Progenitor cell of endocrine pancreas (in vitro differentiated cells): Measurements from ENCODE around the gene METTL9. TPM values are rescaled to one million over a fixed set of nuclear protein-coding genes. Genes with fewer than 3 reads are reported as not detected.
"Not testable (repeated sequence)": the region's sequence is repeated elsewhere in the genome, so short reads cannot be mapped to it uniquely, and the experiment has no call there.

ENCODE experiments used
- DNase-seq: peaks from one replicate; pipeline ENCODE4 v3.0.0; 2021; ENCODE audit warnings: low spot score; ENCODE audit not compliant: unreplicated experiment
- H3K27ac Mint-ChIP-seq: 2 replicates; pipeline ENCODE4 v1.8.0; 2021; ENCODE audit warnings: mild to moderate bottlenecking, moderate library complexity, mixed read lengths
- H3K27me3 Mint-ChIP-seq: 2 replicates; pipeline ENCODE4 v1.8.0; 2021; ENCODE audit warnings: mixed read lengths
- H3K36me3 Mint-ChIP-seq: 2 replicates; pipeline ENCODE4 v1.8.0; 2022; ENCODE audit warnings: mixed read lengths; ENCODE audit not compliant: insufficient read depth
- H3K4me1 Mint-ChIP-seq: 2 replicates; pipeline ENCODE4 v1.8.0; 2021; ENCODE audit warnings: low read depth, mixed read lengths
- H3K4me3 Mint-ChIP-seq: 2 replicates; pipeline ENCODE4 v1.8.0; 2021; ENCODE audit warnings: low read depth, mild to moderate bottlenecking, moderate library complexity, mixed read lengths
- H3K9me3 Mint-ChIP-seq: 2 replicates; pipeline ENCODE4 v1.8.0; 2021; ENCODE audit warnings: low read depth, mixed read lengths
- total RNA-seq: library from RNA; stranded (reverse); gene quantifications from 2 replicates; pipeline ENCODE4 v1.2.1, GENCODE V29; 2021
- TF ChIP-seq, protein P1 (sequence below): fragments of 200-600 bp; sonication (generic); IDR thresholded peaks from one replicate; pipeline ENCODE4 v1.5.0; 2021; ENCODE audit warnings: antibody characterized with exemption, mild to moderate bottlenecking; ENCODE audit not compliant: unreplicated experiment

The METTL9 gene
- total RNA-seq, 1 donor from 2014 or later: 158 TPM

DNA sequence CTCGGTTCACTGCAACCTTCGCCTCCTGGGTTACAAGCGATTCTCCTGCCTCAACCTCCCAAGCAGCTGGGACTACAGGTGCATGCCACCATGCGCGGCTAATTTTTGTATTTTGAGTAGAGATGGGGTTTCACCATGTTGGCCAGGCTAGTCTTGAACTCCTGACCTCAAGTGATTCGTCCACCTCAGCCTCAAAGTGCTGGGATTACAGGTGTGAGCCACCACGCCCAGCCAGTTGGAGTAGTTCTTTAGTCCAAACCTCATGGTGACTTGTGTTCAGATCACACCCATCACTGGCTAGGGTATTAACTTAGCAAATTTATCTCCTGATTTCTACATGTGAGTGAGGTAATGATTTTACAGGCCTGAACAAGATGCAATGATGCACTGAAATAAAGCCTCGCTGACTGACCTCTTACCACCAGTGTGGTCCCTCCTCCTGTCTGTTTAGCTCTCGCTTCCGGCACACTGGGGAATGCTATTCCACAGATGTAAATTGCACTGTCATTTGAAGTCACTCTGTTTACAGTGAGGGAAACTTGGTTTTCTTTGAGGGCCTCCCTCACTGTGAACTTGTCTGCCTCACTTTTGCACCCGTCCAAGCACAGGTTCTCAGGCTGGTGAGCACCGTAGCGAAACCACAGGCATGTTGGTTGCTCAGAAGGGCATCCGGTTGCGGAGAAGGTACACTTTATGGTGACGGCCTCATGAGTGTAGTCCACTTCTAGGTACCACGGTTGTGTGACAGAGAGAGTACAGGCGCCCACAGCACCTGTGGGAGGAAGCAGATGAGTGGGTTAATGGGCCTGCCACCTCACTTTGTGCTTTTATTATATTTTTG, 47.6 kb downstream of the METTL9 start:
- no peak for DNase-seq
- Mint-ChIP-seq H3K27ac (no peak overlapping the region), H3K4me1 (peaks cover 13% of the 10 kb centered on the region), H3K36me3 (peaks cover 3% of the 10 kb centered on the region), H3K4me3 (no peak overlapping the region), H3K27me3 (no peaks in the 10 kb centered on the region), H3K9me3 (no peaks in the 10 kb centered on the region)
- TF ChIP-seq, protein P1, sequence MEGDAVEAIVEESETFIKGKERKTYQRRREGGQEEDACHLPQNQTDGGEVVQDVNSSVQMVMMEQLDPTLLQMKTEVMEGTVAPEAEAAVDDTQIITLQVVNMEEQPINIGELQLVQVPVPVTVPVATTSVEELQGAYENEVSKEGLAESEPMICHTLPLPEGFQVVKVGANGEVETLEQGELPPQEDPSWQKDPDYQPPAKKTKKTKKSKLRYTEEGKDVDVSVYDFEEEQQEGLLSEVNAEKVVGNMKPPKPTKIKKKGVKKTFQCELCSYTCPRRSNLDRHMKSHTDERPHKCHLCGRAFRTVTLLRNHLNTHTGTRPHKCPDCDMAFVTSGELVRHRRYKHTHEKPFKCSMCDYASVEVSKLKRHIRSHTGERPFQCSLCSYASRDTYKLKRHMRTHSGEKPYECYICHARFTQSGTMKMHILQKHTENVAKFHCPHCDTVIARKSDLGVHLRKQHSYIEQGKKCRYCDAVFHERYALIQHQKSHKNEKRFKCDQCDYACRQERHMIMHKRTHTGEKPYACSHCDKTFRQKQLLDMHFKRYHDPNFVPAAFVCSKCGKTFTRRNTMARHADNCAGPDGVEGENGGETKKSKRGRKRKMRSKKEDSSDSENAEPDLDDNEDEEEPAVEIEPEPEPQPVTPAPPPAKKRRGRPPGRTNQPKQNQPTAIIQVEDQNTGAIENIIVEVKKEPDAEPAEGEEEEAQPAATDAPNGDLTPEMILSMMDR: no peak

DNA sequence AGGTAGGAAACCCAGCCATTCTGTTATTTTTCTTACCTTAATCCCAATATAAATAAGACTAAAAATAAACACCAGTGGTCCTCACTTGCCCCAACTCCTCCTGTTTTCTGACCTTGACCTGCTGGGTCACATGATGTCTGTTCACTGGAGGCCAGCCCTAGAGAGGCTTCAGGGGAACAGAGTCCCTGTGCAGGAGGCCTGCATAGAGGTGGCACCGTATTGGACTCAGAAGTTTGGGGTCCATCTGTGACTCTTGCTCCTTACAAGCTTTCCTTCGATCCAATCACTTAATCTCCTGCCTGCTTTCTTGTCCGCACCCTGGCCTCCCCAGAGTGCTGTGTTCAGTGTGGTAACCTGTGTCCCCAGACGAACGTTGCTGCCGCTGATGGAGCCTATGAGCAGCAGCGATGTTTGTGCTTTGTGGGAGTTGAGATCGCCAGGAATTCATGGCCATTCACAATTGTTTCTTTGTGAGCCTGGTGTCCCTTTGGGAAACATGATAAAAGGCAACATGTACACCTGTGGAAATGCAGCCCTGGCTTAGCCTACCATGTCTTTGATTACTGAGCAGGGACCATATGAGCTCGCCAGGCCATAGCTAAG, 48.3 kb downstream of the METTL9 start:
- Mint-ChIP-seq H3K4me3 (no peak overlapping the region), H3K36me3 (peaks cover 4% of the 10 kb centered on the region), H3K9me3 (no peaks in the 10 kb centered on the region), H3K27me3 (no peaks in the 10 kb centered on the region), H3K27ac (no peak overlapping the region), H3K4me1 (peaks cover 13% of the 10 kb centered on the region)
- TF ChIP-seq, protein P1: no peak
- no peak for DNase-seq

DNA sequence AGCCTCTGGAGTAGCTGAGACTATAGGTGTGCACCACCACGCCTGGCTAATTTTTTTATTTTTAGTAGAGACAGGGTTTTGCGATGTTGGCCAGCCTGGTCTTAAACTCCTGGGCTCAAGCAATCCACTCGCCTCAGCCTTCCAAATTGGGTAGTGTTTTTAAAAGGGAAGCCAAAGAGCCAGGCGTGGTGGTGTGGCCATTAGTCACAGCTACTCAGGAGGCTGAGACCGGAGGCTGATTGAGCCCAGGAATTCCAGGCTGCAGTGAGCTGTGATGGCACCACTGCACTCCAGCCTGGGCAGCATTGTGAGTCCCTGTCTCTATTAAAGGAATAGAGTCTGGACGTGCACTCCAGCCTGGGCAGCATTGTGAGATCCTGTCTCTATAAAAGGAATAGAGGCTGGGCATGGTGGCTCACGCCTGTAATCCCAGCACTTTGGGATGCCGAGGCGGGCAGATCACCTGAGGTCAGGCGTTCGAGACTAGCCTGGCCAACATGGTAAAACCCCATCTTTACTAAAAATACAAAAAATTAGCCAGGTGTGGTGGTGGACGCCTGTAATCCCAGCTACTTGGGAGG, 50.5 kb downstream of the METTL9 start:
- H3K4me3 Mint-ChIP-seq, H3K27me3 Mint-ChIP-seq, H3K27ac Mint-ChIP-seq, H3K36me3 Mint-ChIP-seq, DNase-seq, H3K9me3 Mint-ChIP-seq: not testable (repeated sequence)
- peaks cover 13% of the 10 kb centered on the region for H3K4me1 Mint-ChIP-seq

DNA sequence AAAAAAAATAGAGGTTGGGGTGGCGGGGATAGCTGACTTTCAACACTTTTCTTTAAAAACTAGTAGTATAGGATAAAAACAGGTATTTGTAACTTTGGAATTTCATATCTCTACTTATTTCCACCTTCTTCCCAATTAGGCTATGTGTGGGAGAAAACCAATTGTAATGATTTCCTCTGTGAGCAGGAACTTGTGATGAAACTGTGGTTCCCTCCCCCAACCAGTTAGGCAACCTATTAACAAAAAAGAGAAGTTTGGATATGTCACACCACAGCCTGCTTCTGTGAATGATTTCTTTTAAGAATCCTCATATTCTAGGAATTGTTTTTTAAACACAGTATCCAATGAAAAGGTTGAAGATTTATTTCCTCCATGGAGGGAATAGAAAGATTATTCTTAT, 51.1 kb downstream of the METTL9 start:
- Mint-ChIP-seq H3K36me3 (peaks cover 8% of the 10 kb centered on the region), H3K9me3 (no peaks in the 10 kb centered on the region), H3K27me3 (no peaks in the 10 kb centered on the region), H3K4me1 (peaks cover 12% of the 10 kb centered on the region), H3K4me3 (no peak overlapping the region), H3K27ac (no peak overlapping the region)
- no peak for DNase-seq
- TF ChIP-seq, protein P1: no peak

DNA sequence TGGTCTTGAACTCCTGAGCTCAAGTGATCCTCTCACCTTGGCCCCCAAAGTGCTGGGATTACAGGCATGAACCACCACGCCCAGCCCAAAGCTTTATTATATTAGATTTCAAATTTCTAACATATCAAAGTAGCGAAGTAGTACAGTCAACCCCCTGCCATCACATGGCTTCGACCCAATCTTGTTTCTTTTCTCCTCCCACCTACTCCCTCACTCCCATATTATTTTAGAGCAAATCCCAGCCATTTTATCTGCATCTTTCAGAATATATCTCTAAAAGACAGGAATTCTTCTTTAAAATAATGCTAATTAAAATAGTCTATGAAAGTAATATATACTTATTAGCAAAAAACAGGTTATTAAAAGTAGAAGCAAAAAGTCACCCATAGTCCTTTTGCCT, 52.1 kb downstream of the METTL9 start:
- no peaks in the 10 kb centered on the region for H3K9me3 Mint-ChIP-seq
- H3K4me1 Mint-ChIP-seq: peaks cover 5% of the 10 kb centered on the region
- TF ChIP-seq, protein P1: no peak
- no peak overlapping the region for H3K27ac Mint-ChIP-seq
- H3K36me3 Mint-ChIP-seq: peaks cover 6% of the 10 kb centered on the region
- no peaks in the 10 kb centered on the region for H3K27me3 Mint-ChIP-seq
- no peak for DNase-seq
- no peak overlapping the region for H3K4me3 Mint-ChIP-seq
